Endothelial cell of umbilical vein (primary cell): ENCODE results near the gene TSKU. TPM values are rescaled to one million over a fixed set of nuclear protein-coding genes. Genes with fewer than 3 reads are reported as not detected.

Source experiments
- BruUV-seq: library from RNA; stranded (reverse); fragments of 400-500 nt; replicated peaks from 2 replicates; lab custom pipeline; 2021; lab: Mats Ljungman, UMichigan
- CTCF ChIA-PET: fragments of 300-600, 350-600 bp; sonication (Branson Sonifier 250); formaldehyde crosslinking; loops from one replicate; lab custom pipeline; 2021; ENCODE audit warnings: antibody characterized with exemption, inconsistent platforms; lab: Charles Lee
- POLR2A ChIA-PET: fragments of 300-600, 350-600 bp; sonication (Branson Sonifier 250); formaldehyde crosslinking; loops from one replicate; lab custom pipeline; 2021; ENCODE audit warnings: antibody characterized with exemption, inconsistent platforms; lab: Charles Lee
- DNase-seq: peaks from one replicate; pipeline ENCODE4 v3.0.0-alpha.2; 2011; ENCODE audit warnings: low read depth, low spot score
- FAIRE-seq: peaks from 2 replicates; lab custom pipeline; 2011; peaks lifted over from hg19 to GRCh38; lab: Jason Lieb, UNC
- H2AFZ ChIP-seq: 2 replicates; pipeline ENCODE4 v1.6.0; 2012; ENCODE audit warnings: low read depth, low read length, control low read depth, inconsistent platforms
- H3K27ac ChIP-seq: 2 replicates; pipeline ENCODE4 v1.5.1; 2011; ENCODE audit warnings: low read depth, mild to moderate bottlenecking, control low read depth, low read length, moderate library complexity; ENCODE audit not compliant: insufficient read depth
- H3K27me3 ChIP-seq, 2 experiments: 2 replicates each; pipeline versions ENCODE4 v1.6.0 to v1.6.1; 2011; ENCODE audit warnings: low read length in 2 of 2, mixed read lengths in 1 of 2; ENCODE audit not compliant: control insufficient read depth in 2 of 2, insufficient read depth in 2 of 2
- H3K36me3 ChIP-seq, 2 experiments: 2 replicates in 1 of 2; 3 replicates in 1 of 2; pipeline ENCODE4 v1.5.1; 2011; ENCODE audit warnings: low read length in 2 of 2, mild to moderate bottlenecking in 1 of 2, moderate library complexity in 1 of 2; ENCODE audit not compliant: control insufficient read depth in 2 of 2, insufficient read depth in 2 of 2; ENCODE audit errors: extremely low read depth in 1 of 2
- H3K4me1 ChIP-seq: 3 replicates; pipeline ENCODE4 v1.5.1; 2011; ENCODE audit warnings: mild to moderate bottlenecking, low read length; ENCODE audit not compliant: control insufficient read depth, insufficient read depth; ENCODE audit errors: extremely low read depth
- H3K4me2 ChIP-seq: 2 replicates; pipeline ENCODE4 v1.6.1; 2011; ENCODE audit warnings: low read length, control low read depth, mixed read lengths; ENCODE audit not compliant: insufficient read depth
- H3K4me3 ChIP-seq, 3 experiments: fragments of 200-600 bp in 1 of 3; sonication (generic), shearing (Covaris generic) in 1 of 3; replicated peaks in 1 of 3; 2 replicates each; pipeline ENCODE4 v1.5.1; 2011 to 2016; ENCODE audit warnings: control low read depth in 3 of 3, low read length in 3 of 3, mild to moderate bottlenecking in 2 of 3, inconsistent platforms in 1 of 3, low read depth in 1 of 3, moderate library complexity in 1 of 3; ENCODE audit not compliant: insufficient read depth in 1 of 3
- H3K79me2 ChIP-seq: 2 replicates; pipeline ENCODE4 v1.6.0; 2012; ENCODE audit warnings: low read length, inconsistent platforms; ENCODE audit not compliant: control insufficient read depth, insufficient read depth
- H3K9ac ChIP-seq: replicated peaks from 2 replicates; pipeline ENCODE3; 2011; ENCODE audit warnings: low read length, control low read depth; ENCODE audit not compliant: insufficient read depth; ENCODE audit errors: extremely low read depth
- H3K9me1 ChIP-seq: replicated peaks from 3 replicates; pipeline ENCODE4 v1.6.0; 2011; ENCODE audit warnings: mild to moderate bottlenecking, low read length; ENCODE audit not compliant: control insufficient read depth, insufficient read depth; ENCODE audit errors: extremely low read depth
- H3K9me3 ChIP-seq: replicated peaks from 2 replicates; pipeline ENCODE4 v1.5.1; 2012; ENCODE audit warnings: low read length, inconsistent platforms; ENCODE audit not compliant: control insufficient read depth, insufficient read depth
- H4K20me1 ChIP-seq: replicated peaks from 2 replicates; pipeline ENCODE3; 2011; ENCODE audit warnings: mild to moderate bottlenecking, low read length; ENCODE audit not compliant: control insufficient read depth, insufficient read depth; ENCODE audit errors: extremely low read depth
- EZH2 ChIP-seq: IDR thresholded peaks from 2 replicates; pipeline ENCODE4 v1.6.1; 2012; ENCODE audit warnings: borderline replicate concordance, low read depth, mild to moderate bottlenecking, moderate library complexity, low read length, inconsistent platforms; ENCODE audit not compliant: severe bottlenecking
- FOS ChIP-seq: IDR thresholded peaks from 2 replicates; pipeline ENCODE4 v1.6.1; 2011; ENCODE audit warnings: mild to moderate bottlenecking, low read length, moderate library complexity, borderline replicate concordance; ENCODE audit not compliant: insufficient read depth
- GATA2 ChIP-seq: IDR thresholded peaks from 2 replicates; pipeline ENCODE4 v1.7.0; 2011; ENCODE audit warnings: low read depth, mild to moderate bottlenecking, moderate library complexity, mixed read lengths, low read length; ENCODE audit not compliant: insufficient read length, insufficient read depth
- JUN ChIP-seq: IDR thresholded peaks from 2 replicates; pipeline ENCODE4 v1.6.1; 2011; ENCODE audit warnings: borderline replicate concordance, low read depth; ENCODE audit not compliant: insufficient read length, insufficient read depth
- MYC ChIP-seq: IDR thresholded peaks from one replicate; pipeline ENCODE4 v1.6.1; 2011; ENCODE audit warnings: mild to moderate bottlenecking, low read depth, low read length
- POLR2A ChIP-seq: IDR thresholded peaks from 2 replicates; pipeline ENCODE4 v1.6.1; 2012; ENCODE audit warnings: low read depth, mild to moderate bottlenecking, control low read depth, low read length
- POLR2AphosphoS5 ChIP-seq: IDR thresholded peaks from 2 replicates; pipeline ENCODE4 v1.6.1; 2012; ENCODE audit warnings: low read depth, mild to moderate bottlenecking, control low read depth, low read length, moderate library complexity; ENCODE audit not compliant: insufficient read depth
- dilution Hi-C: fragments of 300-500 bp; cut with MboI; formaldehyde crosslinking; loops from one replicate; pipeline ENCODE4 v1.15.0; 2019; ENCODE audit warnings: low sequenced_read_pairs; ENCODE audit not compliant: extremely low pct_ligation_motif_present
- intact Hi-C: fragments of 100-400 bp; cut with micrococcal nuclease; formaldehyde crosslinking; loops from one replicate; pipeline ENCODE4 v1.10.0; 2022
- polyA plus RNA-seq, 4 experiments: library from polyadenylated mRNA; depleted of rRNA in 3 of 4; stranded (reverse) in 3 of 4; unstranded in 1 of 4; fragments of >200 nt; gene quantifications; 2 replicates each; pipeline versions ENCODE4 v1.2.1 to v1.2.3, GENCODE V29; 2011 to 2012; ENCODE audit warnings: missing spikeins in 1 of 4
- total RNA-seq: library from RNA; stranded (reverse); gene quantifications from 2 replicates; pipeline ENCODE4 v1.2.3, GENCODE V29; 2021
- TF ChIP-seq, protein P1 (sequence below): IDR thresholded peaks from 2 replicates; pipeline ENCODE4 v1.6.1; 2011; ENCODE audit not compliant: insufficient read depth, insufficient read length
- TF ChIP-seq, protein P2 (sequence below), 2 donors: IDR thresholded peaks; 1 replicate in 1 of 2; 2 replicates in 1 of 2; pipeline ENCODE4 v1.5.1; 2011; ENCODE audit warnings: low read length in 2 of 2, mild to moderate bottlenecking in 2 of 2, moderate library complexity in 2 of 2, control low read depth in 1 of 2, inconsistent platforms in 1 of 2, low read depth in 1 of 2; ENCODE audit not compliant: insufficient read depth in 1 of 2; ENCODE audit errors: extremely low read depth in 1 of 2

TSKU gene
- total and polyA plus RNA-seq, 2 donors (not counting 3 experiments of a cell fraction or from before 2014, with no cell fraction given), result 16.2 to 21.2 TPM

DNA sequence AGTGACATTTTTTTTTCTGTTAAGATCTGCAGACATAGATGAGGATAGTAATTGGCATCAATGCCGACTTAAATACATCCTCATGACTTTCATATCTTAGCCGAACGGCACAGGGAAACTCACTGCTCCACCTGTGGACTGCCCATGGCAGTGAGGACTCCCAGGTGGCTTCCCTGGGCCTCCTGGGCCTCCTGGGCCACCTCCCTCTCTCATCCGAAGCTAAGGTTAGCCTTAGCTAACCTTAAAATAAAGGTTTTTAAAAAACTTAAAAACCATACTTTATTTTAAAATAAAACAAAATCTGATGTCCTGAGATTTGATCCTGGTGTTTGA, 38.1 kb upstream of the TSKU start:
- Histone ChIP-seq H3K9me3 (no peaks in the 10 kb centered on the region), H3K9me1 (no peaks in the 10 kb centered on the region), H3K27me3 (peaks cover 0 to 6% of the 10 kb centered on the region in 2 experiments), H3K4me1 (no peaks in the 10 kb centered on the region), H3K4me2 (no peak overlapping the region), H3K9ac (no peak overlapping the region), H3K4me3 (no peak overlapping the region), H3K27ac (no peak overlapping the region), H4K20me1 (no peaks in the 10 kb centered on the region), H3K79me2 (no peaks in the 10 kb centered on the region), H3K36me3 (no peaks in the 10 kb centered on the region), H2AFZ (no peak overlapping the region)
- no peak for DNase-seq
- no TSS peak for BruUV-seq
- intact Hi-C loops (no loop called here), dilution Hi-C loops (no loop called here)
- no peak for FAIRE-seq
- TF ChIP-seq, protein P1, sequence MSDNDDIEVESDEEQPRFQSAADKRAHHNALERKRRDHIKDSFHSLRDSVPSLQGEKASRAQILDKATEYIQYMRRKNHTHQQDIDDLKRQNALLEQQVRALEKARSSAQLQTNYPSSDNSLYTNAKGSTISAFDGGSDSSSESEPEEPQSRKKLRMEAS, result no peak
- POLR2A ChIA-PET, result no interaction called here
- CTCF ChIA-PET, result interaction anchor here (0.8 kb wide), 1 partner anchor 54 kb away, joined by 3 read pairs; no protein-coding TSS in a partner anchor

DNA sequence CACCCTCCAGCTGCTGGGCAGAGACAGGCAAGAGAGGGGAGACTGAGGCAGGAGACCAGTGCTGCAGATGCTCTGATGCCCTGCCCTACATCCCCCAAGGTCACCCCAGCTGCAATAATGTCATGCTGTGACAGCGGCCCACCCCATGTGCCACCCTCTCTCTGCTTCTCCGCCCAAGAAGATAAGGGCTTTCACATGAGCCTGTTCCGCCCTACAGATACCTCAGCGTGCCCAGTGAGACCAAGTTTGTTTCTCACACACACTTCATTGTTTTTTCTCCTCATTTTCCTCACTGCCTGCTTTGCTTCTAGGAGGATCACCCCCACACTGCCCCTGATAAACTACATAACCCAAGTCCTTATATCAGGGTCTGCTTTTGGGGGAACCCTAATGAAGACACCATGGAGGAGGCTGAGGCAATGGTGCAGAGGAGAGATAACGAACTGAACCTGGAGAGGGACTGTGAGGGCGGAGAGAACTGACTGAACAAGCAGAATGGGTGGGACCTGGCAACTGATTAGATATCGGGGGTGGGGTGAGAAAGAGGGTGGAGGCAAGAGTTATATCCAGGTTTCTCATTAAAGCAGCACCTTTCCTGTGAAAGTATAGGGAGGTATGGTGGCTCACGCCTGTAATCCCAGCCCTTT, 37.5 kb upstream of the TSKU start:
- H3K79me2 ChIP-seq, result no peaks in the 10 kb centered on the region
- no peaks in the 10 kb centered on the region for H3K4me1 ChIP-seq
- BruUV-seq, result no TSS peak
- H3K9ac ChIP-seq, result no peak overlapping the region
- H3K4me3 ChIP-seq, result no peak overlapping the region
- no peaks in the 10 kb centered on the region for H3K9me3 ChIP-seq
- H3K36me3 ChIP-seq, result no peaks in the 10 kb centered on the region
- CTCF ChIA-PET, result interaction anchor here (0.8 to 1.3 kb wide), 3 partner anchors 10 to 53 kb away, joined by 3 read pairs; no protein-coding TSS in a partner anchor
- dilution Hi-C loops (no loop called here), intact Hi-C loops (no loop called here)
- H2AFZ ChIP-seq, result no peak overlapping the region
- H3K9me1 ChIP-seq, result no peaks in the 10 kb centered on the region
- DNase-seq, result no peak
- H4K20me1 ChIP-seq, result no peaks in the 10 kb centered on the region
- no peak overlapping the region for H3K4me2 ChIP-seq
- FAIRE-seq, result no peak
- POLR2A ChIA-PET, result no interaction called here
- H3K27me3 ChIP-seq, result peaks cover 0 to 6% of the 10 kb centered on the region in 2 experiments
- TF ChIP-seq, protein P2, sequence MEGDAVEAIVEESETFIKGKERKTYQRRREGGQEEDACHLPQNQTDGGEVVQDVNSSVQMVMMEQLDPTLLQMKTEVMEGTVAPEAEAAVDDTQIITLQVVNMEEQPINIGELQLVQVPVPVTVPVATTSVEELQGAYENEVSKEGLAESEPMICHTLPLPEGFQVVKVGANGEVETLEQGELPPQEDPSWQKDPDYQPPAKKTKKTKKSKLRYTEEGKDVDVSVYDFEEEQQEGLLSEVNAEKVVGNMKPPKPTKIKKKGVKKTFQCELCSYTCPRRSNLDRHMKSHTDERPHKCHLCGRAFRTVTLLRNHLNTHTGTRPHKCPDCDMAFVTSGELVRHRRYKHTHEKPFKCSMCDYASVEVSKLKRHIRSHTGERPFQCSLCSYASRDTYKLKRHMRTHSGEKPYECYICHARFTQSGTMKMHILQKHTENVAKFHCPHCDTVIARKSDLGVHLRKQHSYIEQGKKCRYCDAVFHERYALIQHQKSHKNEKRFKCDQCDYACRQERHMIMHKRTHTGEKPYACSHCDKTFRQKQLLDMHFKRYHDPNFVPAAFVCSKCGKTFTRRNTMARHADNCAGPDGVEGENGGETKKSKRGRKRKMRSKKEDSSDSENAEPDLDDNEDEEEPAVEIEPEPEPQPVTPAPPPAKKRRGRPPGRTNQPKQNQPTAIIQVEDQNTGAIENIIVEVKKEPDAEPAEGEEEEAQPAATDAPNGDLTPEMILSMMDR (IDR thresholded peaks at IDR 0.05; ENCODE audit: extremely low read depth in 1 of 2, insufficient read depth in 1 of 2, low read depth in 1 of 2, low read length in 2 of 2), result no peak
- TF ChIP-seq MYC (no peak), FOS (no peak), JUN (no peak), POLR2A (no peak), POLR2AphosphoS5 (no peak), EZH2 (no peak), GATA2 (no peak)
- TF ChIP-seq, protein P1, result no peak
- H3K27ac ChIP-seq, result no peak overlapping the region
